ENCODE measurements around the gene BTBD2.

DNA sequence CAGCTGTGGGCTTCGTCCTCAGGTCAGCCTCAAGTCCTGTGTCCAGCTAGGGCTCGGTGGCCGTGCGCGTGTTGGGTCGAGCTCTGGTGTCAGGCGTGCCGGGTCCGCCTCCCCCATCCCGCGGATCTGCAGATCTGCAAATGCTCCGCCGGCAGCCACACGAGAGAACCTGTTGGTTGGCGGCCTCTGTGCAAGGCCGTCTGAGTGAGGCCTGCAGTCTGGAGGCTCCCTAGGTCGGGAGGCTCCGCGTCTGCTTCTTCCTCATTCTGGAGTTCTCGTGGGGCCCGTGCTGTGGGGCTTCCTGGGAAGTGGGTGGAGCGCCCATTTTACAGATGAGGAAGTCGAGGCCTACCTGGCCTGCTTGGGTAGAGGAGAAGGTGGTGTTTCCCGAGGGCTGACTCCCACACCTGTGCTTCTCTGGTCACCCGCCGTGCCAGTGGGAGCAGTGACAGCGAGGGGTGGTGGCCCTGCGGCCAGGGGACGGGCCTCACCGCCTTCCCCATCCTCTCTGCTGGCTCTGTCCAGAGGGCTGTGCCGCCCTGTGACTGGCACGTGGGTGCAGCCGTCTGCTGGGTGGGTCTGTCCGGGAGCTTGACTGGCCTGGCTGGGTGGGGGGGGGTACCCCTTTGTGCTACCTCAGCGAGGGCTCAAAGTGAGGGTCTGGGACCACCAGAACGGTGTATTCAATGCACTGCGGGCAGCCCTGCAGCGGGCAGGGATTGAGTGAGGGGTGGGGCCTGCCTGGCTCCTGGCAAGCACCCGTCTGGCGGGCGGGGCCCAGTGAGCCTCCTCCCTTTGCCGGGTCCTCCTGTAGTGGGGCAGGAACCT is 71.2 kb downstream of the BTBD2 start:
- no peak for TF ChIP-seq POLR2AphosphoS5 (IDR thresholded peaks at IDR 0.05; ENCODE audit: borderline replicate concordance, low read depth, low read length)
- no peak for TF ChIP-seq EZH2 (IDR thresholded peaks at IDR 0.05)

Data from SK-N-MC (cell line).